HEK293 (cell line): ENCODE data around the gene ZFPM1.

Source experiments
- CTCF ChIA-PET: fragments of 350-600 bp; formaldehyde crosslinking; extraction: SDS; loops from one replicate; lab custom pipeline; 2021; ENCODE audit warnings: antibody characterized with exemption; lab: Yijun Ruan, JAX
- POLR2A ChIA-PET: fragments of 300-600 bp; formaldehyde crosslinking; extraction: SDS; loops from one replicate; lab custom pipeline; 2020; ENCODE audit warnings: antibody characterized with exemption, inconsistent platforms; lab: Yijun Ruan, JAX
- H3K27ac ChIP-seq: fragments of 200-500 bp; sonication (Bioruptor generic); 2 replicates; pipeline ENCODE4 v1.5.1; 2014; ENCODE audit warnings: low read depth, low read length, control low read depth, inconsistent platforms; ENCODE audit errors: extremely low read depth
- H3K36me3 ChIP-seq, 2 experiments: fragments of 200-500 bp in 1 of 2; sonication (Bioruptor generic) in 1 of 2; 1 replicate in 1 of 2; 2 replicates in 1 of 2; pipeline ENCODE4 v1.5.1; 2014 to 2017; ENCODE audit warnings: inconsistent platforms in 2 of 2, low read length in 2 of 2; ENCODE audit not compliant: control insufficient read depth in 2 of 2, insufficient read depth in 1 of 2
- H3K4me1 ChIP-seq: fragments of 200-500 bp; sonication (Bioruptor generic); 2 replicates; pipeline ENCODE4 v1.5.1; 2014; ENCODE audit warnings: mild to moderate bottlenecking, low read length, inconsistent platforms; ENCODE audit not compliant: control insufficient read depth, insufficient read depth
- H3K4me3 ChIP-seq: 2 replicates; pipeline ENCODE4 v1.5.1; 2011; ENCODE audit warnings: low read depth, mild to moderate bottlenecking, control low read depth, low read length, moderate library complexity
- H3K9me3 ChIP-seq: fragments of 200-500 bp; sonication (Bioruptor generic); 2 replicates; pipeline ENCODE4 v1.5.1; 2014; ENCODE audit warnings: low read depth, low read length, inconsistent platforms; ENCODE audit not compliant: control insufficient read depth, insufficient read depth
- EGR2 ChIP-seq: fragments of 450-650 bp; formaldehyde crosslinking; IDR thresholded peaks from 2 replicates; pipeline ENCODE4 v1.5.1; 2016; ENCODE audit warnings: low read depth, missing biosample characterization, missing genetic modification characterization
- HOXD13 ChIP-seq: sonication (generic); formaldehyde crosslinking; IDR thresholded peaks from 2 replicates; pipeline ENCODE4 v1.8.0; 2022; ENCODE audit warnings: missing genetic modification reagents, borderline replicate concordance
- KLF1 ChIP-seq: fragments of 450-650 bp; formaldehyde crosslinking; IDR thresholded peaks from 2 replicates; pipeline ENCODE4 v1.5.1; 2016; ENCODE audit warnings: missing biosample characterization, missing genetic modification characterization
- PRDM1 ChIP-seq: fragments of 450-650 bp; formaldehyde crosslinking; IDR thresholded peaks from 2 replicates; pipeline ENCODE4; 2016; ENCODE audit warnings: missing biosample characterization, missing genetic modification characterization
- ZBTB10 ChIP-seq: fragments of 450-650 bp; formaldehyde crosslinking; IDR thresholded peaks from 2 replicates; pipeline ENCODE4 v1.5.1; 2016; ENCODE audit warnings: missing biosample characterization, missing genetic modification characterization
- ZNF10 ChIP-seq: fragments of 450-650 bp; formaldehyde crosslinking; IDR thresholded peaks from 2 replicates; pipeline ENCODE4 v1.5.1; 2017; ENCODE audit warnings: missing biosample characterization, missing genetic modification characterization
- ZNF341 ChIP-seq: fragments of 450-650 bp; formaldehyde crosslinking; IDR thresholded peaks from 2 replicates; pipeline ENCODE4; 2016; ENCODE audit warnings: low read depth, missing biosample characterization, missing genetic modification characterization
- ZNF350 ChIP-seq: fragments of 450-650 bp; formaldehyde crosslinking; IDR thresholded peaks from 2 replicates; pipeline ENCODE4 v1.5.0; 2017; ENCODE audit warnings: missing biosample characterization, mild to moderate bottlenecking, missing genetic modification characterization
- ZNF366 ChIP-seq: fragments of 450-650 bp; formaldehyde crosslinking; conservative IDR thresholded peaks from 2 replicates; pipeline ENCODE4 v1.5.1; 2016; ENCODE audit warnings: missing biosample characterization, missing genetic modification characterization
- ZNF530 ChIP-seq: fragments of 450-650 bp; formaldehyde crosslinking; IDR thresholded peaks from 2 replicates; pipeline ENCODE4 v1.5.1; 2016; ENCODE audit warnings: low read depth, missing biosample characterization, missing genetic modification characterization
- ZNF639 ChIP-seq: fragments of 450-650 bp; formaldehyde crosslinking; IDR thresholded peaks from 2 replicates; pipeline ENCODE4 v1.5.1; 2016; ENCODE audit warnings: missing biosample characterization, missing genetic modification characterization
- ZNF660 ChIP-seq: fragments of 450-650 bp; IDR thresholded peaks from 2 replicates; pipeline ENCODE4 v1.5.1; 2018; ENCODE audit warnings: missing biosample characterization, mild to moderate bottlenecking, missing genetic modification characterization
- ZSCAN23 ChIP-seq: fragments of 450-650 bp; formaldehyde crosslinking; IDR thresholded peaks from 2 replicates; pipeline ENCODE4 v1.5.1; 2016; ENCODE audit warnings: missing biosample characterization, missing genetic modification characterization

Gene ZFPM1

DNA sequence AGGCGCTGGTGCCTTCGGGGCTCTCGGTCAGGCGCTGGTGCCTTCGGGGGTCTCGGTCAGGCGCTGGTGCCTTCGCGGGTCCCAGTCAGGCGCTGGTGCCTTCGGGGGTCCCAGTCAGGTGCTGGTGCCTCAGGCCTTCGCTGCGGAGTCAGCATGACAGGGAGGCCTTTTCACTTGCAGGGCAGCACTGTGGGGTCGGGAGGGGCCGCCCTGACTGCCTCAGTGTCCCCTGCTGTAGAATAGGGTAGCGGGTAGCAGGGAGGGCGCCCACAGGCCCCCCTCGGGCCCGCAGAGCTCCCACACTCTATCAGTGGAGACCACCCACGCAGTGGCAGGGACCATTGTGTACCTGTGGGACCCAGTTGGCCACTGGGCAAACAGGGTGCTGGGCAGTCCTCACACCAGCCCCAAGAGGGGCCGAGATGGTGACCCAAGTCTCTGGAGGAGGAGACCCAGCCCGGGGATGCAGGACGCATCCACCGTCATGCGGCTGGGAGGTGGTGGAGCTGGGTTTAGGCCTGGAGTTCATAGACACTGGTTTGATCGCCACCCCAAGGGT lies 38.0 kb downstream of the ZFPM1 start:
- H3K27ac ChIP-seq: no peak overlapping the region
- no peaks in the 10 kb centered on the region for H3K9me3 ChIP-seq
- POLR2A ChIA-PET: no interaction called here
- no peaks in the 10 kb centered on the region for H3K4me1 ChIP-seq
- peaks cover 0 to 20% of the 10 kb centered on the region in 2 experiments; a peak in 1 of 3 replicates for H3K36me3 ChIP-seq
- TF ChIP-seq ZNF639 (tag by site-specific recombination) (no peak), ZNF341 (tag by site-specific recombination) (no peak)
- no peak overlapping the region for H3K4me3 ChIP-seq
- CTCF ChIA-PET: interaction anchor here (0.7 kb wide), 1 partner anchor 128 kb away, joined by 4 read pairs; no protein-coding TSS in a partner anchor

DNA sequence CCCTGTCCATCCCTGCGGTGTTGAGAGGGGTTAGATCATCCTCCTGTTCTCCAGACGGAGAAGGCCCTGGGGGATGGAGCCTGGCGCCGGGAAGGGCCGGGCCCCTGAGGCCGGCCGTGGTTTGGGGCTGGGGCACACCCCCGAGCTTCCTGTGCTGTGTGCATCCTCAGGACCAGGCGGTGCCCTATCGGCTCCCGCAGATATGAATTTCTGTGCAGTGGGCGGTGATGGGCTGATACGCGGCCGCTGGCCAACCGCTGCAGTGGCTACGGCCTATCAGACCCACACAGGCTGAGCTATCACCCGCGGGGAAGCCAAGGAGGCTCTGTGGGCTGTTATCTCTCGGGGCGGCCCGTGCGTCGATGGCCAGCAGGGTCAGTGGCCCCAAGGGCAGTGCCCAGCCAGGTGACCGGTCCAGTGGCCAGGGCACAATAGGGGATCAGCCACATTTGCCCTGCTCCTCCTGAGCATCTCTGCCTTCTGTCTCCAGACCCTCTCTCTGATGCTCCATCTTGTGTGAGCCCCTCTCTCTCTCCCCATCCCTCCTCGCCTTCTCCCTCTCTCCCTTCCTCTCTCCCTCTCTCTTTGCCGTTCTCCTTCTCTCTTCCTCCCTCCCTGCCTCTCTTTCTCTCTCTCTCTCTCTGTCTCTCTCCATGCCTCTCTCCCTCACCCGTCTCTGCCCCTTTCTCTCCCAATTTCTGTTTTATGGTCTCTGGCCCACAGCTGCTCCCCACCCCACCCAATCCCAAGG lies 38.7 kb downstream of the ZFPM1 start:
- H3K36me3 ChIP-seq: peaks cover 0 to 13% of the 10 kb centered on the region in 2 experiments; a peak in 1 of 3 replicates
- CTCF ChIA-PET: interaction anchor here (0.7 kb wide), 1 partner anchor 128 kb away, joined by 4 read pairs; no protein-coding TSS in a partner anchor
- TF ChIP-seq ZNF366 (tag by site-specific recombination) (0 out of 2 replicates have a peak, but pooled peaks have one; percentile 31), ZBTB10 (no peak; the same call in 1 of the 2 replicates), EGR2 (tag by site-specific recombination) (0 out of 2 replicates have a peak, but pooled peaks have one; percentile 5), PRDM1 (tag by site-specific recombination) (peak; percentile 88), KLF1 (peak; percentile 65)
- TF ChIP-seq, all 188 proteins: peak for 4
- no peak overlapping the region for H3K4me3 ChIP-seq
- no peaks in the 10 kb centered on the region for H3K4me1 ChIP-seq
- no peaks in the 10 kb centered on the region for H3K9me3 ChIP-seq
- POLR2A ChIA-PET: no interaction called here
- no peak overlapping the region for H3K27ac ChIP-seq

- TF ChIP-seq ZSCAN23 (tag by site-specific recombination) (no peak), ZNF660 (no peak), ZNF530 (tag by site-specific recombination) (no peak), HOXD13 (CRISPR knock-in tag) (no peak), ZNF10 (tag by site-specific recombination) (no peak), ZNF350 (tag by site-specific recombination) (no peak)
- ChIA-PET CTCF (interaction anchor here (1.4 kb wide), 1 partner anchor 11 kb away, joined by 6 read pairs; no protein-coding TSS in a partner anchor), POLR2A (no interaction called here)
- H3K4me3 ChIP-seq: no peak overlapping the region
- peaks cover 0 to 13% of the 10 kb centered on the region in 2 experiments; a peak in 1 of 3 replicates for H3K36me3 ChIP-seq
- H3K4me1 ChIP-seq: no peaks in the 10 kb centered on the region
- no peaks in the 10 kb centered on the region for H3K9me3 ChIP-seq
- H3K27ac ChIP-seq: no peak overlapping the region
Measured at GRCh38 chr16:88493879-88494278, 40.8 kb downstream of the ZFPM1 start.
